HCT116 (cell line): ENCODE measurements around the gene ZC3H12D.
A peak's percentile ranks its signal among the peaks of the same experiment; 100 is the strongest.

Experiments
- CEBPB ChIP-seq: IDR thresholded peaks from 2 replicates; pipeline ENCODE4 v1.6.1; 2012; ENCODE audit warnings: low read depth
- ELF1 ChIP-seq: IDR thresholded peaks from 2 replicates; pipeline ENCODE4 v1.6.1; 2012; ENCODE audit warnings: low read depth, borderline replicate concordance
- EZH2 ChIP-seq: fragments of 200-600 bp; sonication (generic); IDR thresholded peaks from 2 replicates; pipeline ENCODE4 v1.6.1; 2017; ENCODE audit warnings: antibody characterized with exemption, mixed run types
- EZH2phosphoT487 ChIP-seq: fragments of 200-600 bp; IDR thresholded peaks from 2 replicates; pipeline ENCODE4 v1.6.1; 2018; ENCODE audit warnings: antibody characterized with exemption, borderline replicate concordance
- JUND ChIP-seq: IDR thresholded peaks from 2 replicates; pipeline ENCODE4 v1.6.1; 2012
- POLR2A ChIP-seq: IDR thresholded peaks from 2 replicates; pipeline ENCODE4 v1.7.0; 2011; ENCODE audit warnings: borderline replicate concordance; ENCODE audit not compliant: insufficient read depth, insufficient read length; ENCODE audit errors: extremely low read depth
- POLR2AphosphoS5 ChIP-seq: IDR thresholded peaks from 2 replicates; pipeline ENCODE4 v1.6.1; 2011; ENCODE audit warnings: mild to moderate bottlenecking, low read depth, low read length, moderate library complexity
- RAD21 ChIP-seq: IDR thresholded peaks from 2 replicates; pipeline ENCODE4 v1.6.1; 2012; ENCODE audit warnings: low read depth, mild to moderate bottlenecking
- REST ChIP-seq: IDR thresholded peaks from 2 replicates; pipeline ENCODE4 v1.6.1; 2012; ENCODE audit warnings: low read depth
- SP1 ChIP-seq: IDR thresholded peaks from 2 replicates; pipeline ENCODE4 v1.6.1; 2012; ENCODE audit warnings: low read depth
- ZFX ChIP-seq: fragments of 450-650 bp; IDR thresholded peaks from 2 replicates; pipeline ENCODE4 v1.6.1; 2017
- TF ChIP-seq, protein P1 (sequence below), 3 experiments: fragments of 200-600 bp in 1 of 3; sonication (generic) in 1 of 3; IDR thresholded peaks in 2 of 3; conservative IDR thresholded peaks in 1 of 3; 2 replicates each; pipeline ENCODE4 v1.5.1; 2012 to 2017; ENCODE audit warnings: low read depth in 2 of 3, low read length in 2 of 3, antibody characterized with exemption in 1 of 3, borderline replicate concordance in 1 of 3, control low read depth in 1 of 3, mild to moderate bottlenecking in 1 of 3, mixed read lengths in 1 of 3, mixed run types in 1 of 3, moderate library complexity in 1 of 3; ENCODE audit not compliant: insufficient read depth in 1 of 3

DNA sequence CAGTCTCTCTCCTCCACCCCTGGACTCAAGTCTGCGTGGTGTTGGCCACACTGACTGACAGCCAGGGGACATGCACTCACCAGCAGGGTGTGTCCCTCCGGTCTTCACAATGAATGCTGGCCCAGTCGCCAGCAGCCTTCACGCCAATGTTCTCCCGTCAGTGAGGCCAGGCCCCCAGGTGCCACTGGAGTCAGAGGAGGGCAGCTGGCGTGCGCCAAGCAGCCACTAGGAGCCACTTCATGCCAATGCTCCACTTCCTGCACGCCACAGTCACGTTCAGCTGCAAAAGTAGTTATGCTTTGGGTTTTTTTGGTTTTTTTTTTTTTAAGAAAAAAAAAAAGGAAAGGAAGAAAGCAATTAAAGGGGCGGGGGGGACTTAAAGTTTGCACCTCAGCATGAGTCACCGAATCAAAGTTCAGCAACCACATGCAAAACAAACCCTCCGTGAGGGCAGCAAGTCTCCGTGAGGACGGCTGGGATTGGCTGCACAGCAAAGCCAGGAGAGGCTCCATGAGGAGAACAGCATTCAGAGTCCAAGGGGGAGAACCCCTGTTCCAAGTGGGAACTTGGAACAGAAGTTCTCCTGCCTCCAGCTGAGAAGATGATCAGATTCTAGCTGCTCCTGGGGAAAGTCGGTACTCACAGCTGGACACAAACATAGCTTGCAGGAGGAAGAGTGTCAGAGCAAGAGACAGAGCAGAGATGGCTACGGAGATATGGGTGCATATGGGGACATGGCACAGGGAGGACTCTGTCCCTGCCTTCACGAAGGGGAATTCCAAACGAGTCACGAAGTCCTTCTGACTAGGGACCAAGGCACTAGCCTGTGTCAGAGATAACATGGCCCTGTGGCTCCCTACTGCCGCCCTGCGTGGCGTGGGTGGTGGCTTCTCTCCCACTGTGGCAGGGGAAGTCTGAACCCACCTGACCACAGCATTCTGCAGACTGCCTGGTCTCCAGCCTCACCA is at the start of gene ZC3H12D:
- TF ChIP-seq, protein P1, sequence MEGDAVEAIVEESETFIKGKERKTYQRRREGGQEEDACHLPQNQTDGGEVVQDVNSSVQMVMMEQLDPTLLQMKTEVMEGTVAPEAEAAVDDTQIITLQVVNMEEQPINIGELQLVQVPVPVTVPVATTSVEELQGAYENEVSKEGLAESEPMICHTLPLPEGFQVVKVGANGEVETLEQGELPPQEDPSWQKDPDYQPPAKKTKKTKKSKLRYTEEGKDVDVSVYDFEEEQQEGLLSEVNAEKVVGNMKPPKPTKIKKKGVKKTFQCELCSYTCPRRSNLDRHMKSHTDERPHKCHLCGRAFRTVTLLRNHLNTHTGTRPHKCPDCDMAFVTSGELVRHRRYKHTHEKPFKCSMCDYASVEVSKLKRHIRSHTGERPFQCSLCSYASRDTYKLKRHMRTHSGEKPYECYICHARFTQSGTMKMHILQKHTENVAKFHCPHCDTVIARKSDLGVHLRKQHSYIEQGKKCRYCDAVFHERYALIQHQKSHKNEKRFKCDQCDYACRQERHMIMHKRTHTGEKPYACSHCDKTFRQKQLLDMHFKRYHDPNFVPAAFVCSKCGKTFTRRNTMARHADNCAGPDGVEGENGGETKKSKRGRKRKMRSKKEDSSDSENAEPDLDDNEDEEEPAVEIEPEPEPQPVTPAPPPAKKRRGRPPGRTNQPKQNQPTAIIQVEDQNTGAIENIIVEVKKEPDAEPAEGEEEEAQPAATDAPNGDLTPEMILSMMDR (IDR thresholded peaks at IDR 0.05 in 2 of 3, conservative IDR thresholded peaks at IDR 0.05 in 1 of 3; ENCODE audit: borderline replicate concordance in 1 of 3, insufficient read depth in 1 of 3, low read depth in 2 of 3, low read length in 2 of 3) = peak in 2 of 3 experiments; percentile 41 to 48; a peak in 4 of 6 replicates
- no peak for TF ChIP-seq ELF1
- TF ChIP-seq RAD21 = peak; percentile 18; the same call in 1 of the 2 replicates
- no peak for TF ChIP-seq EZH2phosphoT487
- TF ChIP-seq POLR2AphosphoS5 = no peak
- no peak for TF ChIP-seq ZFX
- no peak for TF ChIP-seq POLR2A
- peak; percentile 20; the same call in 1 of the 2 replicates for TF ChIP-seq SP1
- no peak for TF ChIP-seq REST
- TF ChIP-seq JUND = peak; percentile 20; the same call in 1 of the 2 replicates
- TF ChIP-seq CEBPB = no peak
- TF ChIP-seq EZH2 = no peak
